WTC11 (cell line): ENCODE results near the gene TWIST2. TPM values are rescaled to one million over a fixed set of nuclear protein-coding genes. Genes with fewer than 3 reads are reported as not detected.

Source experiments
- ATAC-seq: fragments of 200-7000 bp; cut with Tn5 transposase; 2 replicates; pipeline ENCODE4 v1.10.0; 2021; ENCODE audit warnings: mild to moderate bottlenecking, moderate library complexity
- CTCF ChIA-PET: fragments of 300-600 bp; sonication (Branson Sonifier 250); formaldehyde crosslinking; loops from one replicate; lab custom pipeline; 2021; ENCODE audit warnings: antibody characterized with exemption; lab: Charles Lee
- POLR2A ChIA-PET: fragments of 350-600 bp; sonication (Branson Sonifier 250); formaldehyde crosslinking; loops from one replicate; lab custom pipeline; 2021; ENCODE audit warnings: antibody characterized with exemption; lab: Charles Lee
- DNase-seq: peaks from one replicate; pipeline ENCODE4 v3.0.0; 2021; ENCODE audit warnings: low spot score
- H3K27ac Mint-ChIP-seq: 2 replicates; pipeline ENCODE4 v1.8.0; 2021; ENCODE audit warnings: mixed read lengths
- H3K27me3 Mint-ChIP-seq: 2 replicates; pipeline ENCODE4 v1.8.0; 2021; ENCODE audit warnings: low read depth, mild to moderate bottlenecking, moderate library complexity, mixed read lengths
- H3K36me3 Mint-ChIP-seq: 2 replicates; pipeline ENCODE4 v1.8.0; 2021; ENCODE audit warnings: mixed read lengths
- H3K4me1 Mint-ChIP-seq: 2 replicates; pipeline ENCODE4 v1.8.0; 2022; ENCODE audit warnings: mixed read lengths
- H3K4me3 Mint-ChIP-seq: 2 replicates; pipeline ENCODE4 v1.8.0; 2021; ENCODE audit warnings: mild to moderate bottlenecking, moderate library complexity, mixed read lengths
- H3K9me3 Mint-ChIP-seq: 2 replicates; pipeline ENCODE4 v1.8.0; 2021; ENCODE audit warnings: mixed read lengths
- ATF1 ChIP-seq: sonication (generic); formaldehyde crosslinking; IDR thresholded peaks from 2 replicates; pipeline ENCODE4 v1.8.1; 2023; ENCODE audit warnings: mild to moderate bottlenecking, moderate library complexity, missing genetic modification reagents
- CREM ChIP-seq: sonication (generic); formaldehyde crosslinking; IDR thresholded peaks from 2 replicates; pipeline ENCODE4 v1.8.1; 2022; ENCODE audit warnings: mild to moderate bottlenecking, missing genetic modification reagents, moderate library complexity
- ESRRA ChIP-seq: sonication (generic); formaldehyde crosslinking; IDR thresholded peaks from 2 replicates; pipeline ENCODE4 v1.8.1; 2022; ENCODE audit warnings: mild to moderate bottlenecking, missing genetic modification reagents, borderline replicate concordance
- JAZF1 ChIP-seq: fragments of 250-450 bp; sonication (Bioruptor Pico); IDR thresholded peaks from 2 replicates; pipeline ENCODE4 v1.9.0; 2021; ENCODE audit warnings: moderate library complexity, mild to moderate bottlenecking, inconsistent platforms
- MXD4 ChIP-seq: fragments of 250-450 bp; sonication (Bioruptor Pico); IDR thresholded peaks from 2 replicates; pipeline ENCODE4 v1.8.0; 2021; ENCODE audit warnings: mild to moderate bottlenecking, moderate library complexity, borderline replicate concordance
- NFATC4 ChIP-seq: fragments of 250-450 bp; sonication (Bioruptor Pico); IDR thresholded peaks from 2 replicates; pipeline ENCODE4 v1.9.0; 2021; ENCODE audit warnings: mild to moderate bottlenecking
- NR1H2 ChIP-seq: sonication (generic); formaldehyde crosslinking; IDR thresholded peaks from 2 replicates; pipeline ENCODE4 v1.9.0; 2021; ENCODE audit warnings: mild to moderate bottlenecking, moderate library complexity, missing genetic modification reagents
- NR2C2 ChIP-seq: sonication (generic); formaldehyde crosslinking; IDR thresholded peaks from 2 replicates; pipeline ENCODE4 v1.8.0; 2022; ENCODE audit warnings: mild to moderate bottlenecking, missing genetic modification reagents
- NR3C1 ChIP-seq: sonication (generic); formaldehyde crosslinking; conservative IDR thresholded peaks from 2 replicates; pipeline ENCODE4 v1.8.1; 2023; ENCODE audit warnings: low read depth, mild to moderate bottlenecking, missing genetic modification reagents
- PRRX2 ChIP-seq: fragments of 250-450 bp; sonication (Bioruptor Pico); IDR thresholded peaks from 2 replicates; pipeline ENCODE4 v1.8.0; 2021; ENCODE audit warnings: mild to moderate bottlenecking
- RORB ChIP-seq: fragments of 250-450 bp; sonication (Bioruptor Pico); IDR thresholded peaks from 2 replicates; pipeline ENCODE4 v1.9.0; 2021; ENCODE audit warnings: mild to moderate bottlenecking
- SMAD4 ChIP-seq: sonication (generic); formaldehyde crosslinking; IDR thresholded peaks from 2 replicates; pipeline ENCODE4 v1.8.0; 2022; ENCODE audit warnings: mild to moderate bottlenecking, missing genetic modification reagents
- SOX15 ChIP-seq: fragments of 250-450 bp; sonication (Bioruptor Pico); IDR thresholded peaks from 2 replicates; pipeline ENCODE4 v1.9.0; 2021; ENCODE audit warnings: mild to moderate bottlenecking
- TCF7 ChIP-seq: sonication (generic); formaldehyde crosslinking; IDR thresholded peaks from 2 replicates; pipeline ENCODE4 v1.8.0; 2022; ENCODE audit warnings: mild to moderate bottlenecking, low read depth, missing genetic modification reagents, moderate library complexity
- ZNF121 ChIP-seq: sonication (generic); formaldehyde crosslinking; IDR thresholded peaks from 2 replicates; pipeline ENCODE4 v1.8.0; 2023; ENCODE audit warnings: missing genetic modification reagents
- ZNF232 ChIP-seq: sonication (generic); formaldehyde crosslinking; IDR thresholded peaks from 2 replicates; pipeline ENCODE4 v1.8.0; 2022; ENCODE audit warnings: mild to moderate bottlenecking, missing genetic modification reagents
- ZNF263 ChIP-seq: sonication (generic); formaldehyde crosslinking; IDR thresholded peaks from 2 replicates; pipeline ENCODE4 v1.8.1; 2022; ENCODE audit warnings: low read depth, mild to moderate bottlenecking, moderate library complexity, missing genetic modification reagents
- ZNF416 ChIP-seq: fragments of 250-450 bp; sonication (Bioruptor Pico); IDR thresholded peaks from 2 replicates; pipeline ENCODE4 v1.9.0; 2021; ENCODE audit warnings: mild to moderate bottlenecking, inconsistent platforms
- total RNA-seq: library from RNA; stranded (reverse); gene quantifications from 3 replicates; pipeline ENCODE4 v1.2.3, GENCODE V29; 2021
- TF ChIP-seq, protein P1 (sequence below): sonication (generic); formaldehyde crosslinking; IDR thresholded peaks from 2 replicates; pipeline ENCODE4 v1.8.1; 2022; ENCODE audit warnings: mild to moderate bottlenecking, moderate library complexity, missing genetic modification reagents
- TF ChIP-seq, protein P2 (sequence below): fragments of 250-450 bp; sonication (Bioruptor Pico); IDR thresholded peaks from 2 replicates; pipeline ENCODE4 v1.8.0; 2021; ENCODE audit warnings: mild to moderate bottlenecking
- TF ChIP-seq, protein P3 (sequence below): fragments of 250-450 bp; sonication (Bioruptor Pico); IDR thresholded peaks from 2 replicates; pipeline ENCODE4 v1.9.0; 2021; ENCODE audit warnings: mild to moderate bottlenecking
- TF ChIP-seq, protein P4 (sequence below): sonication (generic); formaldehyde crosslinking; IDR thresholded peaks from 2 replicates; pipeline ENCODE4 v1.8.1; 2022; ENCODE audit warnings: low read depth, missing genetic modification reagents, borderline replicate concordance
- TF ChIP-seq, protein P5 (sequence below): sonication (generic); formaldehyde crosslinking; conservative IDR thresholded peaks from 2 replicates; pipeline ENCODE4 v1.8.1; 2023; ENCODE audit warnings: mild to moderate bottlenecking, low read depth, missing genetic modification reagents, moderate library complexity
- TF ChIP-seq, protein P6 (sequence below): sonication (generic); formaldehyde crosslinking; IDR thresholded peaks from 2 replicates; pipeline ENCODE4 v1.8.0; 2022; ENCODE audit warnings: mild to moderate bottlenecking, missing genetic modification reagents

The TWIST2 gene
- total RNA-seq, 1 experiment from 2014 or later: 5.7 TPM

DNA sequence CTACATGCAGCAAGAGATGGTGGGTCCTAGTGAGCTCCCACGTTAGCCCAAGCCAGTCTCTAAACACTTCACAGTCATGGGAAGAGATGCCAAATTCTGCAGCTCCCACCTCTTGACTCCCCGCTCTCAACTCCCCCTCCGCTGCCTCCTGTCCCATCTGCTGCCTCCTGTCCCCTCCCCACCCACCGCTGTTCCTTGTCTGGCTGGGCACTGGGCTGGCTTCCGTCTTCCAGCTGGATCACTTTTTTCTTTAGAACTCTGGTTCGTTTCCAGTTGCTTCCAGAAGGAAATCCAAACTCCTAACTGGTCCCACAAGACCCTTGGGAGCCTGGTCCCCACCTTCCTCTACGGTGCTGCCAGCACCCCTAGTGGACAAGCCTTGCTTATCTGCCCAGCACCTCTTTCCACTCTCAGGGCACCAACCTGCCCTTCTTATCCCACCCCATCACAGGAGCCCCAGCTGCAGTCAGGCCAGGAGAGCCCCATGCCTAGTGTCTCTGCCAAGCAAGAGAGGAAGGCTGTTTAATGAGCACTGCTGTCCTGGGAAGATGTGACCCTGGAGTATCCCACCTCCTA, 12.1 kb upstream of the TWIST2 start:
- Mint-ChIP-seq H3K36me3 (no peaks in the 10 kb centered on the region), H3K4me1 (no peaks in the 10 kb centered on the region), H3K4me3 (no peak overlapping the region), H3K27me3 (peaks cover 23% of the 10 kb centered on the region)
- ChIA-PET CTCF (interaction anchor here (0.7 to 1.4 kb wide), 3 partner anchors 14 to 82 kb away, joined by 3 to 6 read pairs (median 3); no protein-coding TSS in a partner anchor), POLR2A (no interaction called here)
- TF ChIP-seq, protein P1, sequence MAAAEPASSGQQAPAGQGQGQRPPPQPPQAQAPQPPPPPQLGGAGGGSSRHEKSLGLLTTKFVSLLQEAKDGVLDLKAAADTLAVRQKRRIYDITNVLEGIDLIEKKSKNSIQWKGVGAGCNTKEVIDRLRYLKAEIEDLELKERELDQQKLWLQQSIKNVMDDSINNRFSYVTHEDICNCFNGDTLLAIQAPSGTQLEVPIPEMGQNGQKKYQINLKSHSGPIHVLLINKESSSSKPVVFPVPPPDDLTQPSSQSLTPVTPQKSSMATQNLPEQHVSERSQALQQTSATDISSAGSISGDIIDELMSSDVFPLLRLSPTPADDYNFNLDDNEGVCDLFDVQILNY (CRISPR knock-in tag): no peak
- TF ChIP-seq PRRX2 (CRISPR knock-in tag): no peak
- TF ChIP-seq, protein P2, sequence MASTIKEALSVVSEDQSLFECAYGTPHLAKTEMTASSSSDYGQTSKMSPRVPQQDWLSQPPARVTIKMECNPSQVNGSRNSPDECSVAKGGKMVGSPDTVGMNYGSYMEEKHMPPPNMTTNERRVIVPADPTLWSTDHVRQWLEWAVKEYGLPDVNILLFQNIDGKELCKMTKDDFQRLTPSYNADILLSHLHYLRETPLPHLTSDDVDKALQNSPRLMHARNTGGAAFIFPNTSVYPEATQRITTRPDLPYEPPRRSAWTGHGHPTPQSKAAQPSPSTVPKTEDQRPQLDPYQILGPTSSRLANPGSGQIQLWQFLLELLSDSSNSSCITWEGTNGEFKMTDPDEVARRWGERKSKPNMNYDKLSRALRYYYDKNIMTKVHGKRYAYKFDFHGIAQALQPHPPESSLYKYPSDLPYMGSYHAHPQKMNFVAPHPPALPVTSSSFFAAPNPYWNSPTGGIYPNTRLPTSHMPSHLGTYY (CRISPR knock-in tag): no peak
- TF ChIP-seq RORB (CRISPR knock-in tag): no peak
- TF ChIP-seq NFATC4 (CRISPR knock-in tag): no peak
- no peak for TF ChIP-seq ZNF232 (CRISPR knock-in tag)
- TF ChIP-seq JAZF1 (CRISPR knock-in tag): no peak
- no peak for TF ChIP-seq NR2C2 (CRISPR knock-in tag)
- TF ChIP-seq, protein P3, sequence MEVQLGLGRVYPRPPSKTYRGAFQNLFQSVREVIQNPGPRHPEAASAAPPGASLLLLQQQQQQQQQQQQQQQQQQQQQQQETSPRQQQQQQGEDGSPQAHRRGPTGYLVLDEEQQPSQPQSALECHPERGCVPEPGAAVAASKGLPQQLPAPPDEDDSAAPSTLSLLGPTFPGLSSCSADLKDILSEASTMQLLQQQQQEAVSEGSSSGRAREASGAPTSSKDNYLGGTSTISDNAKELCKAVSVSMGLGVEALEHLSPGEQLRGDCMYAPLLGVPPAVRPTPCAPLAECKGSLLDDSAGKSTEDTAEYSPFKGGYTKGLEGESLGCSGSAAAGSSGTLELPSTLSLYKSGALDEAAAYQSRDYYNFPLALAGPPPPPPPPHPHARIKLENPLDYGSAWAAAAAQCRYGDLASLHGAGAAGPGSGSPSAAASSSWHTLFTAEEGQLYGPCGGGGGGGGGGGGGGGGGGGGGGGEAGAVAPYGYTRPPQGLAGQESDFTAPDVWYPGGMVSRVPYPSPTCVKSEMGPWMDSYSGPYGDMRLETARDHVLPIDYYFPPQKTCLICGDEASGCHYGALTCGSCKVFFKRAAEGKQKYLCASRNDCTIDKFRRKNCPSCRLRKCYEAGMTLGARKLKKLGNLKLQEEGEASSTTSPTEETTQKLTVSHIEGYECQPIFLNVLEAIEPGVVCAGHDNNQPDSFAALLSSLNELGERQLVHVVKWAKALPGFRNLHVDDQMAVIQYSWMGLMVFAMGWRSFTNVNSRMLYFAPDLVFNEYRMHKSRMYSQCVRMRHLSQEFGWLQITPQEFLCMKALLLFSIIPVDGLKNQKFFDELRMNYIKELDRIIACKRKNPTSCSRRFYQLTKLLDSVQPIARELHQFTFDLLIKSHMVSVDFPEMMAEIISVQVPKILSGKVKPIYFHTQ (CRISPR knock-in tag): no peak
- no peak for TF ChIP-seq SOX15 (CRISPR knock-in tag)
- no peak for TF ChIP-seq ATF1 (CRISPR knock-in tag)
- TF ChIP-seq NR1H2 (CRISPR knock-in tag): no peak
- TF ChIP-seq, all 79 proteins: peak for 0
- no peak overlapping the region for H3K27ac Mint-ChIP-seq
- peak; percentile 41 for DNase-seq
- peak; percentile 91 for ATAC-seq
- peaks cover 13% of the 10 kb centered on the region for H3K9me3 Mint-ChIP-seq

DNA sequence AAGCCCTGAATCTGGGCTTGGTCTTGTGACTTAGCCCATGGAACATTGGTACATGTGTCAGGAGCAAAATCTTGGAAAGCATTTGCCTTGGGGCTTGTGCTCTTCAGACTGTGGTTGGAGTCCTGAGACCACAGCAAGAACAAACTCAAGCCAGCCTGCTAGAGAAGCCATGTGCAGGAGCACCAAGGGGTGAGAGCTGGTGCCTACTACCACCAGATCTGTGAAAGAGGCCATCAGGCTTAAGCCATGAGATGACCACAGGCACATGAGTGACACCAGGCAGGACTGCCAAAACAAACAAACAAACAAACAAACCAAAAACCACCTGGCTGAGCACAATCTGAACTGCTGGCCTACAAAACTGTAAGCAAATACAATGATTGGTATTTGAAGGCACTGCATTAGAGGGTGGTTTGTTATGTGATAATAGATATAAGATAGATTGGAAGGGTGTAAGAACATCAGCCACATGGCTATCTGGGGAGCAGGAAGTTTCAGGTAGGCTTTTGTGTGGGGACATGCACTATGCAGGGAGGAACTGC, 9.0 kb upstream of the TWIST2 start:
- H3K36me3 Mint-ChIP-seq: no peaks in the 10 kb centered on the region
- TF ChIP-seq TCF7 (no peak), ZNF121 (no peak), ESRRA (CRISPR knock-in tag) (no peak), ZNF416 (CRISPR knock-in tag) (no peak), SMAD4 (CRISPR knock-in tag) (no peak), MXD4 (CRISPR knock-in tag) (no peak), NR3C1 (CRISPR knock-in tag) (no peak), CREM (CRISPR knock-in tag) (no peak), ZNF232 (CRISPR knock-in tag) (no peak), ZNF263 (CRISPR knock-in tag) (no peak), JAZF1 (CRISPR knock-in tag) (no peak)
- TF ChIP-seq, protein P4, sequence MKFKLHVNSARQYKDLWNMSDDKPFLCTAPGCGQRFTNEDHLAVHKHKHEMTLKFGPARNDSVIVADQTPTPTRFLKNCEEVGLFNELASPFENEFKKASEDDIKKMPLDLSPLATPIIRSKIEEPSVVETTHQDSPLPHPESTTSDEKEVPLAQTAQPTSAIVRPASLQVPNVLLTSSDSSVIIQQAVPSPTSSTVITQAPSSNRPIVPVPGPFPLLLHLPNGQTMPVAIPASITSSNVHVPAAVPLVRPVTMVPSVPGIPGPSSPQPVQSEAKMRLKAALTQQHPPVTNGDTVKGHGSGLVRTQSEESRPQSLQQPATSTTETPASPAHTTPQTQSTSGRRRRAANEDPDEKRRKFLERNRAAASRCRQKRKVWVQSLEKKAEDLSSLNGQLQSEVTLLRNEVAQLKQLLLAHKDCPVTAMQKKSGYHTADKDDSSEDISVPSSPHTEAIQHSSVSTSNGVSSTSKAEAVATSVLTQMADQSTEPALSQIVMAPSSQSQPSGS: no peak
- TF ChIP-seq, protein P5, sequence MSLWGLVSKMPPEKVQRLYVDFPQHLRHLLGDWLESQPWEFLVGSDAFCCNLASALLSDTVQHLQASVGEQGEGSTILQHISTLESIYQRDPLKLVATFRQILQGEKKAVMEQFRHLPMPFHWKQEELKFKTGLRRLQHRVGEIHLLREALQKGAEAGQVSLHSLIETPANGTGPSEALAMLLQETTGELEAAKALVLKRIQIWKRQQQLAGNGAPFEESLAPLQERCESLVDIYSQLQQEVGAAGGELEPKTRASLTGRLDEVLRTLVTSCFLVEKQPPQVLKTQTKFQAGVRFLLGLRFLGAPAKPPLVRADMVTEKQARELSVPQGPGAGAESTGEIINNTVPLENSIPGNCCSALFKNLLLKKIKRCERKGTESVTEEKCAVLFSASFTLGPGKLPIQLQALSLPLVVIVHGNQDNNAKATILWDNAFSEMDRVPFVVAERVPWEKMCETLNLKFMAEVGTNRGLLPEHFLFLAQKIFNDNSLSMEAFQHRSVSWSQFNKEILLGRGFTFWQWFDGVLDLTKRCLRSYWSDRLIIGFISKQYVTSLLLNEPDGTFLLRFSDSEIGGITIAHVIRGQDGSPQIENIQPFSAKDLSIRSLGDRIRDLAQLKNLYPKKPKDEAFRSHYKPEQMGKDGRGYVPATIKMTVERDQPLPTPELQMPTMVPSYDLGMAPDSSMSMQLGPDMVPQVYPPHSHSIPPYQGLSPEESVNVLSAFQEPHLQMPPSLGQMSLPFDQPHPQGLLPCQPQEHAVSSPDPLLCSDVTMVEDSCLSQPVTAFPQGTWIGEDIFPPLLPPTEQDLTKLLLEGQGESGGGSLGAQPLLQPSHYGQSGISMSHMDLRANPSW (CRISPR knock-in tag): no peak
- TF ChIP-seq, protein P6, sequence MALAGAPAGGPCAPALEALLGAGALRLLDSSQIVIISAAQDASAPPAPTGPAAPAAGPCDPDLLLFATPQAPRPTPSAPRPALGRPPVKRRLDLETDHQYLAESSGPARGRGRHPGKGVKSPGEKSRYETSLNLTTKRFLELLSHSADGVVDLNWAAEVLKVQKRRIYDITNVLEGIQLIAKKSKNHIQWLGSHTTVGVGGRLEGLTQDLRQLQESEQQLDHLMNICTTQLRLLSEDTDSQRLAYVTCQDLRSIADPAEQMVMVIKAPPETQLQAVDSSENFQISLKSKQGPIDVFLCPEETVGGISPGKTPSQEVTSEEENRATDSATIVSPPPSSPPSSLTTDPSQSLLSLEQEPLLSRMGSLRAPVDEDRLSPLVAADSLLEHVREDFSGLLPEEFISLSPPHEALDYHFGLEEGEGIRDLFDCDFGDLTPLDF (CRISPR knock-in tag): no peak
- TF ChIP-seq, all 79 proteins: peak for 0
- ChIA-PET CTCF (no interaction called here), POLR2A (no interaction called here)
- H3K27ac Mint-ChIP-seq: no peak overlapping the region
- no peak overlapping the region for H3K4me3 Mint-ChIP-seq
- H3K4me1 Mint-ChIP-seq: no peaks in the 10 kb centered on the region
- ATAC-seq (no peak), DNase-seq (no peak)
- peaks cover 29% of the 10 kb centered on the region for H3K27me3 Mint-ChIP-seq
- peaks cover 13% of the 10 kb centered on the region for H3K9me3 Mint-ChIP-seq
